Superior temporal gyrus (tissue), 1 donor: ENCODE results near the gene VAV1.

Experiments used
- DNase-seq: peaks from one replicate; pipeline ENCODE4 v3.0.0-alpha.2; 2016; ENCODE audit errors: extremely low spot score

Gene VAV1

GRCh38 chr19:6890938-6891337 lies 118.4 kb downstream of the VAV1 start:
- DNase-seq = no peak

GRCh38 chr19:6891761-6892385 lies 119.4 kb downstream of the VAV1 start:
- peak; percentile 6 for DNase-seq

GRCh38 chr19:6894313-6894712 lies 121.8 kb downstream of the VAV1 start:
- no peak for DNase-seq

GRCh38 chr19:6903446-6903845 lies 130.9 kb downstream of the VAV1 start:
- no peak for DNase-seq

- no peak for DNase-seq
These were observed 134.1 kb downstream of the VAV1 start for GRCh38 chr19:6906559-6907060.
